CD4-positive, CD25-positive, alpha-beta regulatory T cell (primary cell): ENCODE data around the gene ZNF619. TPM values are rescaled to one million over a fixed set of nuclear protein-coding genes. Genes with fewer than 3 reads are reported as not detected.

ENCODE experiments used
- polyA plus RNA-seq, 4 donors: library from polyadenylated mRNA; unstranded; fragments of 300-500 nt; fragmentation: Illumina TruSeq; gene quantifications; one replicate each; pipeline ENCODE4 v1.2.3, GENCODE V29; 2021
- total RNA-seq: library from RNA; stranded (reverse); gene quantifications from one replicate; pipeline ENCODE4 v1.2.3, GENCODE V29; 2022

ZNF619 gene
- total and polyA plus RNA-seq, 5 donors from 2014 or later = 2.1 to 5.3 (median 3.4) TPM

Other genes starting within 250 kb of the ZNF619 start
- gene EIF1B, start 167.4 kb upstream of the ZNF619 start, total RNA-seq = 76.4 TPM
- 10 to 100 TPM; 42.3 to 73.6 (median 60.4) TPM for gene EIF1B, start 167.4 kb upstream of the ZNF619 start, polyA plus RNA-seq
- gene ENTPD3, start 89.9 kb upstream of the ZNF619 start, total RNA-seq = not detected
- not detected for gene ENTPD3, start 89.9 kb upstream of the ZNF619 start, polyA plus RNA-seq
- gene RPL14, start 19.8 kb upstream of the ZNF619 start, total RNA-seq = 2,234 TPM
- gene RPL14, start 19.8 kb upstream of the ZNF619 start, polyA plus RNA-seq = 1,000 to 10,000 TPM in 3 of 4 donors, 100 to 1,000 TPM in 1; 926 to 1,854 (median 1,324) TPM
- 2.4 TPM for gene ZNF620, start 28.9 kb downstream of the ZNF619 start, total RNA-seq
- gene ZNF620, start 28.9 kb downstream of the ZNF619 start, polyA plus RNA-seq = 1 to 10 TPM; 2.6 to 4.5 (median 3.4) TPM
- gene ZNF621, start 47.8 kb downstream of the ZNF619 start, total RNA-seq = 19.2 TPM
- gene ZNF621, start 47.8 kb downstream of the ZNF619 start, polyA plus RNA-seq = 1 to 10 TPM; 2.0 to 3.9 (median 3.6) TPM